ENCODE measurements around the gene AOPEP. TPM values are rescaled to one million over a fixed set of nuclear protein-coding genes. Genes with fewer than 3 reads are reported as not detected.

AOPEP gene
- total RNA-seq, 1 donor from 2014 or later = 75.3 TPM

DNA sequence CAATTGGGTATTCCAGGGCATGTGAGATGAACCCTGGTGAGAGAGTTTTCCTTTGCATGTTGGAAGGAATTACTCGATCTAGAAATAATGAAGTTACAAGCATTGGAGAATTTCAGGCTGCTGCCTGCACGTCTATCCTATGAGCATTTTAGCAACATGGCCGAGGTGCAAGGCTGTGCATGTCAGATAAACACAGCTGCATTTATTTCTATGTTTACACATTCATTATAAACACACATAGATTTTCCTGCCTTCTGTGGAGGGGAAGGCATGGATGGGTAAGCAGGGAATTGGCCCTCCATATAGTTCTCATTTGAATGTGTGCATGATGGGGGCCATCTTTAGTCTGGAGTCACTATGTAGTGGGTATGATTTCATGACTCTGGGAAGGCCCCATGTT, 42.3 kb downstream of the AOPEP start:
- no peak overlapping the region for H3K27ac Mint-ChIP-seq (ENCODE audit: unreplicated experiment)
- FAIRE-seq = no peak

DNA sequence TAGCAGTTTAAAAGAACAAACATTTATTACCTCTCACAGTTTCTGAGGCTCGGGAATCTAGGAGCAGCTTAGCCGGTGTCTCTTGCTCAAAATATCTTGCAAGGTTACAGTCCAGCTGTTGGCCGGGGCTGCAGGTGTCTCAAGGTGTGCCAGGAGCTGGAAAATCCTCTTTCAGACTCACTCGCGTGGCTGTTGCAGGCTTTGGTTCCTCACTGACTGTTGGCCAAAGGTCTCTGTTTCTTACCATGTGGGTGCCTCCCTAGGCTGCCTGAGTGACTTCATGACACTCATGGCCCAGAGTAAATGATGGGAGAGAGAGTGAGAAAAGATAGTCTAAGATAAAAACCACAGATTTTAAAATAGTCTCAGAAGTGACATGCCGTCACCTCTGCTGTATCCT, 43.8 kb downstream of the AOPEP start:
- no peak overlapping the region for H3K4me3 Mint-ChIP-seq (ENCODE audit: unreplicated experiment)
- H3K27me3 ChIP-seq (ENCODE audit: insufficient read depth, low read length) = no peaks in the 10 kb centered on the region
- peaks cover 12% of the 10 kb centered on the region for H3K4me1 Mint-ChIP-seq (ENCODE audit: low read depth, unreplicated experiment)
- no peak for TF ChIP-seq EZH2 (IDR thresholded peaks at IDR 0.05; ENCODE audit: insufficient read depth, low read length)
- TF ChIP-seq, protein P1, sequence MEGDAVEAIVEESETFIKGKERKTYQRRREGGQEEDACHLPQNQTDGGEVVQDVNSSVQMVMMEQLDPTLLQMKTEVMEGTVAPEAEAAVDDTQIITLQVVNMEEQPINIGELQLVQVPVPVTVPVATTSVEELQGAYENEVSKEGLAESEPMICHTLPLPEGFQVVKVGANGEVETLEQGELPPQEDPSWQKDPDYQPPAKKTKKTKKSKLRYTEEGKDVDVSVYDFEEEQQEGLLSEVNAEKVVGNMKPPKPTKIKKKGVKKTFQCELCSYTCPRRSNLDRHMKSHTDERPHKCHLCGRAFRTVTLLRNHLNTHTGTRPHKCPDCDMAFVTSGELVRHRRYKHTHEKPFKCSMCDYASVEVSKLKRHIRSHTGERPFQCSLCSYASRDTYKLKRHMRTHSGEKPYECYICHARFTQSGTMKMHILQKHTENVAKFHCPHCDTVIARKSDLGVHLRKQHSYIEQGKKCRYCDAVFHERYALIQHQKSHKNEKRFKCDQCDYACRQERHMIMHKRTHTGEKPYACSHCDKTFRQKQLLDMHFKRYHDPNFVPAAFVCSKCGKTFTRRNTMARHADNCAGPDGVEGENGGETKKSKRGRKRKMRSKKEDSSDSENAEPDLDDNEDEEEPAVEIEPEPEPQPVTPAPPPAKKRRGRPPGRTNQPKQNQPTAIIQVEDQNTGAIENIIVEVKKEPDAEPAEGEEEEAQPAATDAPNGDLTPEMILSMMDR (IDR thresholded peaks at IDR 0.05; ENCODE audit: insufficient read depth, low read depth, low read length) = no peak
- no peaks in the 10 kb centered on the region for H3K36me3 ChIP-seq (ENCODE audit: insufficient read depth, low read length)
- no peak for DNase-seq (ENCODE audit: low read depth)
- no peaks in the 10 kb centered on the region for H3K36me3 Mint-ChIP-seq (ENCODE audit: low read depth, unreplicated experiment)
- no peaks in the 10 kb centered on the region for H3K9me3 Mint-ChIP-seq (ENCODE audit: unreplicated experiment)
- H3K4me2 ChIP-seq (ENCODE audit: low read length) = no peak overlapping the region
- no peak overlapping the region for H3K27ac Mint-ChIP-seq (ENCODE audit: unreplicated experiment)
- H3K27ac ChIP-seq (ENCODE audit: low read depth, low read length) = no peak overlapping the region
- H3K27me3 Mint-ChIP-seq (ENCODE audit: low read depth, unreplicated experiment) = no peaks in the 10 kb centered on the region
- no peak overlapping the region for H3K9ac ChIP-seq (ENCODE audit: low read length)
- H4K20me1 ChIP-seq (ENCODE audit: insufficient read depth, low read length) = no peaks in the 10 kb centered on the region
- H3K79me2 ChIP-seq (ENCODE audit: insufficient read depth, low read length) = peaks cover 15% of the 10 kb centered on the region
- no peak for FAIRE-seq
- no peak overlapping the region for H3K4me3 ChIP-seq (ENCODE audit: insufficient read depth, low read depth, low read length)
- H3K4me1 ChIP-seq (ENCODE audit: insufficient read depth, low read length) = peaks cover 9% of the 10 kb centered on the region
- no peak overlapping the region for H2AFZ ChIP-seq (ENCODE audit: low read depth, low read length)
- no peaks in the 10 kb centered on the region for H3K9me3 ChIP-seq (ENCODE audit: insufficient read depth, low read depth, low read length)

More for the DNA sequence above, 42.3 kb downstream of the AOPEP start:
- H3K9me3 Mint-ChIP-seq (ENCODE audit: unreplicated experiment) = no peaks in the 10 kb centered on the region
- no peaks in the 10 kb centered on the region for H3K36me3 Mint-ChIP-seq (ENCODE audit: low read depth, unreplicated experiment)
- no peak for TF ChIP-seq EZH2 (IDR thresholded peaks at IDR 0.05; ENCODE audit: insufficient read depth, low read length)
- TF ChIP-seq, protein P1 (IDR thresholded peaks at IDR 0.05; ENCODE audit: insufficient read depth, low read depth, low read length) = no peak
- Histone ChIP-seq H3K9me3 (ENCODE audit: insufficient read depth, low read depth, low read length) (no peaks in the 10 kb centered on the region), H3K27me3 (ENCODE audit: insufficient read depth, low read length) (no peaks in the 10 kb centered on the region), H3K79me2 (ENCODE audit: insufficient read depth, low read length) (peaks cover 18% of the 10 kb centered on the region), H3K4me2 (ENCODE audit: low read length) (no peak overlapping the region), H4K20me1 (ENCODE audit: insufficient read depth, low read length) (no peaks in the 10 kb centered on the region), H3K9ac (ENCODE audit: low read length) (no peak overlapping the region), H3K36me3 (ENCODE audit: insufficient read depth, low read length) (no peaks in the 10 kb centered on the region), H3K27ac (ENCODE audit: low read depth, low read length) (no peak overlapping the region), H2AFZ (ENCODE audit: low read depth, low read length) (no peak overlapping the region), H3K4me1 (ENCODE audit: insufficient read depth, low read length) (peaks cover 9% of the 10 kb centered on the region), H3K4me3 (ENCODE audit: insufficient read depth, low read depth, low read length) (no peak overlapping the region)
- H3K4me1 Mint-ChIP-seq (ENCODE audit: low read depth, unreplicated experiment) = peaks cover 12% of the 10 kb centered on the region
- no peak overlapping the region for H3K4me3 Mint-ChIP-seq (ENCODE audit: unreplicated experiment)
- H3K27me3 Mint-ChIP-seq (ENCODE audit: low read depth, unreplicated experiment) = no peaks in the 10 kb centered on the region
- no peak for DNase-seq (ENCODE audit: low read depth)

DNA sequence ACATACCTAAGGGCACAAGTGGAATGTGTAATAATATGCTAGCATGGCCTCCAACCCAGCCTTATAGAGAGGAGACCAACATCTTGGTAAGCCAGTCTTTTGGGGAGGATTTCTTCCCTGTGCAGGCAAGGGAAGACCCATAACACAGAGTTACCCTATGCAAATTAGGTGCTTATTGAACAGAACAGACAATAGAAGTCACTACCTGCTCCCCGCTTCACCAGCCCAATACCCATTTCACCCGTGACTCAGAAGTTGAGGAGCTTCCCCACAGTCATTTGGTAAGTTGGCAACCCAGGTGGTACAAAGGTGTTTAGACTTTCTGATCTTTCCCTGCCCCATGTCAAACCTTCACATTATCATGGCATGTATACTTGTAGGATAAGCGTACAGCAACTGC, 44.6 kb downstream of the AOPEP start:
- peaks cover 12% of the 10 kb centered on the region for H3K4me1 Mint-ChIP-seq (ENCODE audit: low read depth, unreplicated experiment)
- Histone ChIP-seq H3K9ac (ENCODE audit: low read length) (no peak overlapping the region), H3K4me2 (ENCODE audit: low read length) (no peak overlapping the region), H3K27ac (ENCODE audit: low read depth, low read length) (no peak overlapping the region), H3K79me2 (ENCODE audit: insufficient read depth, low read length) (peaks cover 15% of the 10 kb centered on the region), H3K27me3 (ENCODE audit: insufficient read depth, low read length) (no peaks in the 10 kb centered on the region), H2AFZ (ENCODE audit: low read depth, low read length) (no peak overlapping the region), H3K4me1 (ENCODE audit: insufficient read depth, low read length) (peaks cover 9% of the 10 kb centered on the region), H3K36me3 (ENCODE audit: insufficient read depth, low read length) (no peaks in the 10 kb centered on the region), H3K4me3 (ENCODE audit: insufficient read depth, low read depth, low read length) (no peak overlapping the region), H4K20me1 (ENCODE audit: insufficient read depth, low read length) (no peaks in the 10 kb centered on the region), H3K9me3 (ENCODE audit: insufficient read depth, low read depth, low read length) (no peaks in the 10 kb centered on the region)
- FAIRE-seq = no peak
- no peaks in the 10 kb centered on the region for H3K27me3 Mint-ChIP-seq (ENCODE audit: low read depth, unreplicated experiment)
- no peak overlapping the region for H3K4me3 Mint-ChIP-seq (ENCODE audit: unreplicated experiment)
- no peaks in the 10 kb centered on the region for H3K9me3 Mint-ChIP-seq (ENCODE audit: unreplicated experiment)
- no peak overlapping the region for H3K27ac Mint-ChIP-seq (ENCODE audit: unreplicated experiment)
- DNase-seq (ENCODE audit: low read depth) = no peak
- H3K36me3 Mint-ChIP-seq (ENCODE audit: low read depth, unreplicated experiment) = no peaks in the 10 kb centered on the region
- TF ChIP-seq EZH2 (IDR thresholded peaks at IDR 0.05; ENCODE audit: insufficient read depth, low read length) = no peak
- TF ChIP-seq, protein P1 (IDR thresholded peaks at IDR 0.05; ENCODE audit: insufficient read depth, low read depth, low read length) = no peak

All from astrocyte (in vitro differentiated cells and primary cell).